NB4 (cell line): ENCODE measurements around the gene RFTN1.

Source experiments
- DNase-seq: peaks from one replicate; pipeline ENCODE4 v3.0.0; 2010; ENCODE audit warnings: low read depth
- H3K4me3 ChIP-seq: one replicate; pipeline ENCODE4 v1.5.1; 2011; ENCODE audit warnings: mild to moderate bottlenecking, low read depth, low read length, moderate library complexity
- CTCF ChIP-seq: IDR thresholded peaks from one replicate; pipeline ENCODE4 v1.5.1; 2012; ENCODE audit warnings: low read depth, low read length
- MAX ChIP-seq: IDR thresholded peaks from 2 replicates; pipeline ENCODE4 v1.6.1; 2011; ENCODE audit warnings: low read depth, low read length
- MYC ChIP-seq: IDR thresholded peaks from 2 replicates; pipeline ENCODE4 v1.6.1; 2011; ENCODE audit warnings: low read depth, low read length
- POLR2A ChIP-seq: IDR thresholded peaks from 2 replicates; pipeline ENCODE4 v1.6.1; 2011; ENCODE audit warnings: mild to moderate bottlenecking; ENCODE audit not compliant: insufficient read length; ENCODE audit errors: extremely low read depth

RFTN1 gene

GRCh38 chr3:16545413-16546185 is 32.1 kb upstream of the RFTN1 start:
- no peak overlapping the region for H3K4me3 ChIP-seq
- no peak for TF ChIP-seq MAX
- no peak for TF ChIP-seq POLR2A
- DNase-seq = no peak

GRCh38 chr3:16543242-16543864 is 29.9 kb upstream of the RFTN1 start:
- no peak overlapping the region for H3K4me3 ChIP-seq
- no peak for DNase-seq
- TF ChIP-seq CTCF (no peak), MYC (no peak), MAX (no peak), POLR2A (no peak)

GRCh38 chr3:16538507-16538906 is 25.0 kb upstream of the RFTN1 start:
- H3K4me3 ChIP-seq = no peak overlapping the region
- DNase-seq = no peak
- no peak for TF ChIP-seq MYC
- TF ChIP-seq CTCF = no peak
- no peak for TF ChIP-seq POLR2A
- TF ChIP-seq MAX = no peak

- TF ChIP-seq CTCF (no peak), MYC (no peak), MAX (no peak), POLR2A (no peak)
- no peak overlapping the region for H3K4me3 ChIP-seq
- no peak for DNase-seq
These were observed 23.5 kb upstream of the RFTN1 start for GRCh38 chr3:16536996-16537395.

GRCh38 chr3:16536344-16536663 is 22.8 kb upstream of the RFTN1 start:
- no peak for DNase-seq
- no peak for TF ChIP-seq CTCF
- TF ChIP-seq MYC = no peak
- no peak for TF ChIP-seq MAX
- TF ChIP-seq POLR2A = no peak
- no peak overlapping the region for H3K4me3 ChIP-seq

GRCh38 chr3:16534640-16535262 is 21.3 kb upstream of the RFTN1 start:
- no peak overlapping the region for H3K4me3 ChIP-seq
- DNase-seq = no peak
- TF ChIP-seq MYC (no peak), POLR2A (no peak), MAX (no peak), CTCF (no peak)
